SK-N-MC (cell line): ENCODE measurements around the gene KCNE4.

Source experiments
- EZH2 ChIP-seq: fragments of 200-600 bp; sonication (generic); IDR thresholded peaks from one replicate; pipeline ENCODE4 v1.6.1; 2017; ENCODE audit warnings: antibody characterized with exemption
- POLR2AphosphoS5 ChIP-seq: IDR thresholded peaks from 2 replicates; pipeline ENCODE4 v1.6.1; 2012; ENCODE audit warnings: mild to moderate bottlenecking, low read depth, low read length, borderline replicate concordance

GRCh38 chr2:223055140-223055539, 3.1 kb downstream of the KCNE4 start:
- TF ChIP-seq EZH2 (no peak), POLR2AphosphoS5 (no peak)
